Endothelial cell (in vitro differentiated cells): ENCODE measurements around the gene FRRS1. TPM values are rescaled to one million over a fixed set of nuclear protein-coding genes. Genes with fewer than 3 reads are reported as not detected.

Source experiments
- DNase-seq: peaks from one replicate; pipeline ENCODE4 v3.0.0; 2021; ENCODE audit warnings: low spot score
- H3K27ac Mint-ChIP-seq: one replicate; pipeline ENCODE4 v1.8.0; 2021; ENCODE audit warnings: mixed read lengths, inconsistent platforms; ENCODE audit not compliant: unreplicated experiment
- H3K27me3 Mint-ChIP-seq: one replicate; pipeline ENCODE4 v1.8.0; 2021; ENCODE audit warnings: mild to moderate bottlenecking, moderate library complexity, mixed read lengths, inconsistent platforms; ENCODE audit not compliant: unreplicated experiment
- H3K36me3 Mint-ChIP-seq: one replicate; pipeline ENCODE4 v1.8.0; 2021; ENCODE audit warnings: mild to moderate bottlenecking, low read depth, mixed read lengths, inconsistent platforms; ENCODE audit not compliant: unreplicated experiment
- H3K4me1 Mint-ChIP-seq: one replicate; pipeline ENCODE4 v1.8.0; 2021; ENCODE audit warnings: mild to moderate bottlenecking, mixed read lengths, inconsistent platforms; ENCODE audit not compliant: unreplicated experiment
- H3K4me3 Mint-ChIP-seq: one replicate; pipeline ENCODE4 v1.8.0; 2021; ENCODE audit warnings: mild to moderate bottlenecking, mixed read lengths, inconsistent platforms; ENCODE audit not compliant: unreplicated experiment
- H3K9me3 Mint-ChIP-seq: one replicate; pipeline ENCODE4 v1.8.0; 2021; ENCODE audit warnings: mixed read lengths, inconsistent platforms; ENCODE audit not compliant: unreplicated experiment
- CTCF ChIP-seq: fragments of 200-600 bp; sonication (generic); IDR thresholded peaks from one replicate; pipeline ENCODE4 v1.5.0; 2021; ENCODE audit warnings: antibody characterized with exemption; ENCODE audit not compliant: unreplicated experiment
- total RNA-seq: library from RNA; stranded (reverse); fragmentation: NEBNext Ultra II Directional; extraction: Animal tissue kit (Norgen Biotek cat#: 25700); gene quantifications from one replicate; pipeline ENCODE4 v1.2.1, GENCODE V29; 2021; ENCODE audit not compliant: unreplicated experiment

The FRRS1 gene
- total RNA-seq, 1 donor from 2014 or later, result 4.1 TPM

DNA sequence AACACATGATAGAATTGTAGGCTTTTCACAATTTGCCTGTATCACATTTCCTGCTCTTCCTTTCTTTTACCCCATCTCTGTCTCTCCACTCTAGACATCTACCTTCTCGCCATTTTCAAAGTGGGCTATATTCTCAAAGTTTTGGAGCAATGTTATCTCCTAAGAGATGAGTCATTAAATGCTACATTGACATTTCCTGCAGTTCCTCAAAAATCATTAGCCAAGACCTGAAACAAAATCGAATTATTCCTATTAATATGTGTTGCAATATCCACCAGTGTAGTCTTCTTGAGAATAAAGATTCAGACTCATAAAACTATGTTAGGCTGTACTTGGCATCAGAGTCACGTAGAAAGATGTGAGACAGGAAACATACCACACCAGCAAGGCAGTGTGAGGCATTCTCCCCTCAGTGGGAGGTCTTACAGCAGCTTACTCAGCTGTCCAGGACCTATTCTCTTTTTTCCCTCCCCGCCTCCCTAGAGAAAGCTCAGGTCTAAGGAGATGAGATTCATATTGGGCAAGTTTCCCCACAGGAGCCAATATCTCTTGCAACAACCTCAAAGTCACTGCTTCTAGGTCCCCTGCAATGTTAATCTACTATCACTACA, 38.8 kb downstream of the FRRS1 start:
- peak overlapping the region; percentile 1 for H3K27ac Mint-ChIP-seq
- no peak for TF ChIP-seq CTCF
- no peaks in the 10 kb centered on the region for H3K36me3 Mint-ChIP-seq
- H3K4me1 Mint-ChIP-seq, result peaks cover 26% of the 10 kb centered on the region
- no peak for DNase-seq
- H3K27me3 Mint-ChIP-seq, result peaks cover 2% of the 10 kb centered on the region
- no peaks in the 10 kb centered on the region for H3K9me3 Mint-ChIP-seq
- H3K4me3 Mint-ChIP-seq, result no peak overlapping the region

DNA sequence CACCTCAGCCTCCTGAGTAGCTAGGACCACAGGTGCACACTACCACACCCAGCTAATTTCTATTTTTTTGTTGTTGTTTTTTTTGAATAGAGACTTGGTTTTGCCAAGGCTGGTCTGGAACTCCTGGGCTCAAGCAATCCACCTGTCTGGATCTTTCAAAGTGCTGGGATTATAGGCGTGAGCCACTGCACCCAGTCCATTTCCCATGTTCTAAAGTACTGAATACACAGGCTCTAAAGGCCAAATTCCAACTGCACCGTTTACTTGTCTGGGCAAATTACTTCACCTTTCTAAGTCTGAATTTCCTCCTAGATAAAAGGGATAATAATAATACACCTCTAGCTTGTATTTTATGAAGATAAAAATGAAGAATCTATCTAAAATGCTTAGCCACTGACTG, 39.6 kb downstream of the FRRS1 start:
- no peak for DNase-seq
- Mint-ChIP-seq H3K36me3 (no peaks in the 10 kb centered on the region), H3K4me1 (peaks cover 26% of the 10 kb centered on the region), H3K27ac (no peak overlapping the region), H3K4me3 (no peak overlapping the region), H3K27me3 (peaks cover 2% of the 10 kb centered on the region), H3K9me3 (no peaks in the 10 kb centered on the region)
- no peak for TF ChIP-seq CTCF

- Mint-ChIP-seq H3K27ac (no peak overlapping the region), H3K4me3 (no peak overlapping the region), H3K9me3 (no peaks in the 10 kb centered on the region), H3K36me3 (no peaks in the 10 kb centered on the region), H3K4me1 (peaks cover 26% of the 10 kb centered on the region), H3K27me3 (peaks cover 2% of the 10 kb centered on the region)
- no peak for DNase-seq
- TF ChIP-seq CTCF, result no peak
Observed at GRCh38 chr1:99726407-99726806, 40.0 kb downstream of the FRRS1 start.

DNA sequence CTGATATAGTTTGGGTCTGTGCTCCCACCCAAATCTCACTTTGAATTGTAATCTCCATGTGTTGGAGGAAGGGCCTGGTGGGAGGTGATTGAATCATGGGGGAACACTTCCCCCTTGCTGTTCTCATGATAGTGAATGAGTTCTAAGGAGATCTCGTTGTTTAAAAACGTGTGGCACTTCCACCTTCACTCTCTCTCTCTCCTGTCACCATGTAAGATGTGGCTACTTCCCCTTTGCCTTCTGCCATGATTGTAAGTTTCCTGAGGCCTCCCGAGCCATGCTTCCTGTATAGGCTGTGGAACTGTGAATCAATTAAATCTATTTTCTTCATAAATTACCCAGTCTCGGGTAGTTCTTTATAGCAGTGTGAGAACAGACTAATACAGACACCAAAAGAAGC, 40.4 kb downstream of the FRRS1 start:
- Mint-ChIP-seq H3K4me1 (peaks cover 26% of the 10 kb centered on the region), H3K4me3 (no peak overlapping the region), H3K9me3 (no peaks in the 10 kb centered on the region), H3K36me3 (no peaks in the 10 kb centered on the region), H3K27me3 (peaks cover 2% of the 10 kb centered on the region), H3K27ac (peak overlapping the region; percentile 30)
- no peak for DNase-seq
- TF ChIP-seq CTCF, result no peak

GRCh38 chr1:99723251-99723650, 43.2 kb downstream of the FRRS1 start:
- no peaks in the 10 kb centered on the region for H3K9me3 Mint-ChIP-seq
- DNase-seq, result no peak
- no peaks in the 10 kb centered on the region for H3K36me3 Mint-ChIP-seq
- H3K4me3 Mint-ChIP-seq, result no peak overlapping the region
- H3K4me1 Mint-ChIP-seq, result peaks cover 14% of the 10 kb centered on the region
- H3K27ac Mint-ChIP-seq, result no peak overlapping the region
- H3K27me3 Mint-ChIP-seq, result peaks cover 2% of the 10 kb centered on the region
- no peak for TF ChIP-seq CTCF
